Testis (tissue), 2 donors: ENCODE measurements around the gene OLFML1.

Source experiments
- CTCF ChIP-seq, 3 experiments: fragments of 450-650 bp in 2 of 3; fragments of 200-600 bp in 1 of 3; sonication (generic) in 1 of 3; IDR thresholded peaks; one replicate each; pipeline ENCODE4 v1.5.1; 2016 to 2019; ENCODE audit warnings: antibody characterized with exemption in 3 of 3, mild to moderate bottlenecking in 2 of 3, moderate library complexity in 1 of 3
- POLR2A ChIP-seq: fragments of 450-650 bp; IDR thresholded peaks from one replicate; pipeline ENCODE4 v1.6.1; 2017; ENCODE audit warnings: antibody characterized with exemption, mild to moderate bottlenecking, moderate library complexity

- TF ChIP-seq CTCF (IDR thresholded peaks at IDR 0.05): peak; percentile 52 to 74 (median 56)
- TF ChIP-seq POLR2A: no peak
These were observed 42.6 kb upstream of the OLFML1 start for GRCh38 chr11:7442588-7443215.
